Measurements from ENCODE around the gene BAG2.

GRCh38 chr6:57172136-57173055 is at the start of gene BAG2:
- TF ChIP-seq, protein P1, sequence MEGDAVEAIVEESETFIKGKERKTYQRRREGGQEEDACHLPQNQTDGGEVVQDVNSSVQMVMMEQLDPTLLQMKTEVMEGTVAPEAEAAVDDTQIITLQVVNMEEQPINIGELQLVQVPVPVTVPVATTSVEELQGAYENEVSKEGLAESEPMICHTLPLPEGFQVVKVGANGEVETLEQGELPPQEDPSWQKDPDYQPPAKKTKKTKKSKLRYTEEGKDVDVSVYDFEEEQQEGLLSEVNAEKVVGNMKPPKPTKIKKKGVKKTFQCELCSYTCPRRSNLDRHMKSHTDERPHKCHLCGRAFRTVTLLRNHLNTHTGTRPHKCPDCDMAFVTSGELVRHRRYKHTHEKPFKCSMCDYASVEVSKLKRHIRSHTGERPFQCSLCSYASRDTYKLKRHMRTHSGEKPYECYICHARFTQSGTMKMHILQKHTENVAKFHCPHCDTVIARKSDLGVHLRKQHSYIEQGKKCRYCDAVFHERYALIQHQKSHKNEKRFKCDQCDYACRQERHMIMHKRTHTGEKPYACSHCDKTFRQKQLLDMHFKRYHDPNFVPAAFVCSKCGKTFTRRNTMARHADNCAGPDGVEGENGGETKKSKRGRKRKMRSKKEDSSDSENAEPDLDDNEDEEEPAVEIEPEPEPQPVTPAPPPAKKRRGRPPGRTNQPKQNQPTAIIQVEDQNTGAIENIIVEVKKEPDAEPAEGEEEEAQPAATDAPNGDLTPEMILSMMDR (IDR thresholded peaks at IDR 0.05; ENCODE audit: low read depth, low read length) = no peak
- TF ChIP-seq MAX (IDR thresholded peaks at IDR 0.05; ENCODE audit: low read depth, low read length) (peak; percentile 79), POLR2A (IDR thresholded peaks at IDR 0.05; ENCODE audit: extremely low read depth, insufficient read length) (peak; percentile 95)

Measured in NB4 (cell line).